ENCODE data around the gene XPC. TPM values are rescaled to one million over a fixed set of nuclear protein-coding genes. Genes with fewer than 3 reads are reported as not detected.

The XPC gene
- total and polyA plus RNA-seq, 2 experiments from 2014 or later: 27.3 to 29.5 TPM

GRCh38 chr3:14204515-14205284, 26.3 kb upstream of the XPC start:
- WGBS (ENCODE audit: low lambda C conversion rate, missing lambda C conversion rate): 70% methylated on average over 11 of the region's 11 CpGs
- DNase-seq (ENCODE audit: low spot score): peak; percentile 59
- TF ChIP-seq EZH2phosphoT487 (IDR thresholded peaks at IDR 0.05; ENCODE audit: low read depth, severe bottlenecking, unreplicated experiment) (no peak), CTCF (IDR thresholded peaks at IDR 0.05; ENCODE audit: poor library complexity) (no peak), EZH2 (IDR thresholded peaks at IDR 0.05; ENCODE audit: borderline replicate concordance) (no peak)

GRCh38 chr3:14203521-14204079, 25.2 kb upstream of the XPC start:
- H4K20me1 ChIP-seq (ENCODE audit: insufficient read depth, poor library complexity, severe bottlenecking): no peaks in the 10 kb centered on the region
- no peak overlapping the region for H3K4me3 ChIP-seq
- H2AFZ ChIP-seq: no peak overlapping the region
- H3K36me3 ChIP-seq (replicated peaks; ENCODE audit: insufficient read depth, low read depth): no peaks in the 10 kb centered on the region
- H3K9me3 ChIP-seq (ENCODE audit: low read depth): no peaks in the 10 kb centered on the region
- WGBS (ENCODE audit: low lambda C conversion rate, missing lambda C conversion rate): 49% methylated on average over 10 of the region's 10 CpGs
- TF ChIP-seq EZH2 (IDR thresholded peaks at IDR 0.05; ENCODE audit: borderline replicate concordance) (no peak), CTCF (IDR thresholded peaks at IDR 0.05; ENCODE audit: poor library complexity) (peak; percentile 95)
- H3K9me2 ChIP-seq (replicated peaks; ENCODE audit: insufficient read depth): no peaks in the 10 kb centered on the region
- peaks cover 33% of the 10 kb centered on the region for H3K4me1 ChIP-seq (ENCODE audit: insufficient read depth)
- H3K79me2 ChIP-seq: no peaks in the 10 kb centered on the region
- no peak overlapping the region for H3K4me2 ChIP-seq
- no peaks in the 10 kb centered on the region for H3K27me3 ChIP-seq
- peak; percentile 87 for DNase-seq (ENCODE audit: low spot score)
- peak overlapping the region; percentile 72 for H3K27ac ChIP-seq

More at GRCh38 chr3:14204515-14205284, 26.3 kb upstream of the XPC start:
- no peaks in the 10 kb centered on the region for H3K36me3 ChIP-seq (replicated peaks; ENCODE audit: insufficient read depth, low read depth)
- peak overlapping the region; percentile 72 for H3K27ac ChIP-seq
- no peaks in the 10 kb centered on the region for H3K9me3 ChIP-seq (ENCODE audit: low read depth)
- H3K9me2 ChIP-seq (replicated peaks; ENCODE audit: insufficient read depth): no peaks in the 10 kb centered on the region
- no peak overlapping the region for H2AFZ ChIP-seq
- no peak overlapping the region for H3K4me3 ChIP-seq
- H3K27me3 ChIP-seq: no peaks in the 10 kb centered on the region
- H3K4me1 ChIP-seq (ENCODE audit: insufficient read depth): peaks cover 43% of the 10 kb centered on the region
- H3K79me2 ChIP-seq: no peaks in the 10 kb centered on the region
- H3K4me2 ChIP-seq: no peak overlapping the region
- no peaks in the 10 kb centered on the region for H4K20me1 ChIP-seq (ENCODE audit: insufficient read depth, poor library complexity, severe bottlenecking)

GRCh38 chr3:14202874-14203520, 24.6 kb upstream of the XPC start:
- Histone ChIP-seq H3K9me3 (ENCODE audit: low read depth) (no peaks in the 10 kb centered on the region), H3K9me2 (replicated peaks; ENCODE audit: insufficient read depth) (no peaks in the 10 kb centered on the region), H4K20me1 (ENCODE audit: insufficient read depth, poor library complexity, severe bottlenecking) (no peaks in the 10 kb centered on the region), H3K27me3 (no peaks in the 10 kb centered on the region), H3K4me1 (ENCODE audit: insufficient read depth) (peaks cover 27% of the 10 kb centered on the region), H3K27ac (peak overlapping the region; percentile 51), H3K79me2 (no peaks in the 10 kb centered on the region), H2AFZ (no peak overlapping the region), H3K36me3 (replicated peaks; ENCODE audit: insufficient read depth, low read depth) (no peaks in the 10 kb centered on the region), H3K4me3 (no peak overlapping the region), H3K4me2 (no peak overlapping the region)
- no peak for DNase-seq (ENCODE audit: low spot score)
- 77% methylated on average over 23 of the region's 23 CpGs for WGBS (ENCODE audit: low lambda C conversion rate, missing lambda C conversion rate)
- TF ChIP-seq EZH2phosphoT487 (IDR thresholded peaks at IDR 0.05; ENCODE audit: low read depth, severe bottlenecking, unreplicated experiment) (no peak), CTCF (IDR thresholded peaks at IDR 0.05; ENCODE audit: poor library complexity) (no peak), EZH2 (IDR thresholded peaks at IDR 0.05; ENCODE audit: borderline replicate concordance) (no peak)

All from hepatocyte (in vitro differentiated cells).